ENCODE data around the gene VAX1.

DNA sequence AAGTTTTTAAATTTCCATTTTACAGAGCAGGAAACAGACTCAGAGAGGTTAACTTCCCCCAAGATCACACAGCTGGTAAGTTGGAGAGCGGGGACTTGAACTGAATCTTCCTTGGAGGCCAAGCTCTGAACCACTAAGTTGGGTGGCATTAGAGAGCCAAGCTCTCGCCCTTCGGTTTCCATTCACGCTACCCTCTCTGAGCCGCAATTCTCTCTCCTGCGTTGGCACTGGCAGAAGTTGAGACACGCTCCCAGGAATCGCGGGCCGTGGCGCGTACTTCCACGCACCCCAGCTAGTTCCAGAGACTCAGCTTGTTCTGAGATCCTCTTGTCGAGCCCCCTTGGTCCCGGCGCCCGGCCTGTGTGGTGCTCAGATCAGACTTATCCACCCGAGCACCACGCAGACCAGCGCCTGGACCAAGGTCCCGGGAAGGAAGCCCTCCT is 29.3 kb upstream of the VAX1 start:
- no peak for TF ChIP-seq GATA2 (IDR thresholded peaks at IDR 0.05; ENCODE audit: low read depth, low read length)
- TF ChIP-seq GATA3 (IDR thresholded peaks at IDR 0.05; ENCODE audit: low read depth, low read length): no peak

All from SH-SY5Y (cell line).